HG02642 (cell line): ENCODE results near the gene GSN.

Experiments used
- ATAC-seq: cut with Tn5 transposase; IDR thresholded peaks from one replicate; pipeline ENCODE4 v1.9.1; 2021; ENCODE audit warnings: mild to moderate bottlenecking; ENCODE audit not compliant: unreplicated experiment, poor library complexity

The GSN gene

DNA sequence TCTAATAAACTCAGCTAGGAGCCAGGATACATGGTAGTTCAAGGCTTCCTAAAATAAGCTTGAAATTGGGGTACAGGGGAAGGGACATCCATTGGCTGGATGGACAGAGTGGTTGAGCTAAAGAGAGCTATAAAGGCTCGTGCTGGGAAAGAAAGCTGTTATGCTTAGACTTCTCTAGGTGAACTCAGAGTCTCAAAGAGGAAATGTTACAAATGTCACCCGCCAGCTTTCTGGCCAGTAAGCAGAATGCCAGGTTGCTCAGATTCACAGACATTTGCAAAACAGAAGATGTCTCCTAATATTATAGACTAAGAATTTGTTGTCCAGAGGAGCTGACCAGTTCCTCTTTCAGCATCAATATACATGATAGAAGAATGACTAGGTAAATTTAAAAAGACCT, 71.5 kb downstream of the GSN start:
- no peak for ATAC-seq

DNA sequence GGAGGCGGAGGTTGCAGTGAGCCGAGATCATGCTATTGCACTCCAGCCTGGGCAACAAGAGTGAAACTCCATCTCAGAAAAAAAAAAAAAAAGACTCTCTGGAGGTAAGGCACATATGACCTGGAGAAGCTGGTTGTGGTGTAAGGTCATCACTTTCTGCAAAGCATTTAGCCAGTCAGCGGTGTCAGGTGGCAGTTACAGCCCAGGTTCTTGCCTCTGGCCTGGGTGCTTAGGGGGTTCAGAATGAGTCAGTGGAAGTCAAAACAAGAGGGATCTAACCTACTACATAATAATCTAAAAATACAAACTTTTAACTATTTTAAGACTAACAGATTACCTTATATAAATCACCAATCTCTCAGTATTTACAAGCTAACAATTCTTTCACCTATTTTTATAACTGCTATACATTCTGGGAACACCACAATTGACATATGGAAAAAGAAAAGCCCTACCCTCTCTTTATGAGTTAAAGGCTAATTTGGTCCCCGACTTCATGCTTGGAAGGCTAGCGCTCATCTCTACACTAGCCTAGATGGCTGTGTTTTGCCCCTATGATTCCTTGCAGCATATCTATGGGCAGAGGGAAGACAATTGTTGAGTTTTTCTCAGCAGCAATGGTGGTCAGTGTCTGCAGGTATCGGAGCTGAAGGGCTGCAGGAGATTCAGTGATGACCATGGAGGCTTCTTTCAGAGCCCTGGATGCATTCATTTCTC, 72.9 kb downstream of the GSN start:
- ATAC-seq: no peak

DNA sequence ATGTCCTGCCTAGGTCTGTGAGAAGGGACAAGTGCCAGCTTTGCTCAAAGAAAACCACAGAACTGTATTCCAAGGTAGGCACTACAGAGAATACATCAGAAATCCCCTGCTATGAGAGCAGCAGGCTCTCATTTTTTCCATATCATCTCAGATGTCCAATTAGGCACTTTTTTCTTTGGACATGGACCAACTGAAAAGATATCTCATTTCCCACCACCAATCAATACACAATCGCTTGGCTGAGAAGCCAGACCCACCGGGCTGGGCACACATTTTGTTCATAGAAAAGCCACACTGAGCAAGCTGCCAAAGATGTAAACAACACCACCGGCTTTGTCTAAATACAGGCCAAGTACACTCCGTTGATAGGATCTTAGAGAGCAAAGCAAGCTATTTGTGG, 76.2 kb downstream of the GSN start:
- ATAC-seq: no peak

DNA sequence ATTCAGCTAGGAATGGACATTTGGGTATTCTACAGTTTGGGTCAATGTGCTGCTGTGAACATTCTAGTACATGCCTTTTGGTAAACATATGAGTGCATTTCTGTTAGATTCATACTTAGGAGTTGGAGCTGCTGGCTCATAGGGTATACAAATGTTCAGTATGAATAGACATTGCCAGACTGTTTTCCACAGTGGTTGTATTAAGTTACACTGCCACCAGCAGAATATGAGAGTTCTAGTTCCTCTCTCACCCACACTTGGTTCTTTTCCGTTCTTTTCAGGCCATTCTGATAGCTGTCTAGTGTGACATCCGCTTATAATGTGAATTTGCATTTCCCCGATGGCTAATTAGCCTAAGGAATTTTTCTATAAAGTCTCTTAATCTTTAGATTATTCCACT, 77.1 kb downstream of the GSN start:
- ATAC-seq: no peak

DNA sequence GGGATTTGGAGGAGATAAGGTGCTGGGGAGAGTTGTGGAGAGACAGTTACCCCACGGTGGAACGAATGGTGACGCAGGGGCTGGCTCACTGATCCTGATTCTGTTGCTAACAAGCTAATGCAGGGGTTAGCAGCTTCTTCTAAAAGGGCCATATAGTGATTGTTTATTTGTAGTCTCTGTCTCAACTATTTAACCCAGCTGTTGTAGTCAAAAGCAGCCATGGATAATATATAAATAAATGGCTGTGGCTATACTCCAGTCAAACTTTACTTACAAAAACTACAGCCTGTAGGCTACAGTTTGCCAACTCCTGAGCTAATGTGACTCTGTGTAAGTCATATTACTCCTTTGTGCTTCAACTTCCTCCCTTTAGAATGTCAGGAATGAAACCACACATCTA, 80.3 kb downstream of the GSN start:
- no peak for ATAC-seq

DNA sequence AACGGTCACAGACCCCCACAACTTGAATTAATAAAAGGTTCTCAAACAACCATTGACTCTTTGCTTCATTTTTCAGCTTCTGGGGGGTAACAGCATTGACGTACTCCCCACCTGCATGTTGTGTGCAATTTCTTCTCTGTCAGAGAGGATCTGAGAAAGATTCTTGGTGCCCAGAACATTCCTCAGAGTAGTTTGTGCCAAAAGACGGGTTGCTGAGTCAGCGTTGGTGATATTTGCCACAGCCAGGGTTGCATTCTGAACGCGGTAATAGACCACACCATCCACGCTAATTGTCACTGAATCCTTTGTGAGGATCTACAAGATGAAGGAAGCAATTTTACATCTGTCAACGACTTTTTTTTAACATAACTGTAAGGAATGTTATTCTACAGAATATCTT, 81.0 kb downstream of the GSN start:
- ATAC-seq: no peak

DNA sequence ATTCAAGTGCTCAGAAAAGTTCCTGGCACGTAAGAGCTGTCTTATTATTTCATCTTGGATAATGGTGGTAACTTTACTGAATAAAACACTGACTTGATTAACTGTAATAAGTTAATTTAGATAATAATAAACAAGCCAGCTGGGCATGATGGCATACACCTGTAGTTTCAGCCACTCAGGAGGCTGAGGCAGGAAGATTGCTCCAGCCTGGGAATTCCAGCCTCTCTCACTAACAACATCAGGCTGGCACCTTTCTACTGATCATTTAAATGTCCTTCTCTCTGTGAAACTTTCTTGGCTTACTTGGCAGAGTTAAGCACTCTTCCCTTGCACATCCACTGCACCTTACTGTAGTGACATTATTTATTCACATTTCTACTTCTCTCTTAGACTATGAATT, 82.1 kb downstream of the GSN start:
- ATAC-seq: no peak

DNA sequence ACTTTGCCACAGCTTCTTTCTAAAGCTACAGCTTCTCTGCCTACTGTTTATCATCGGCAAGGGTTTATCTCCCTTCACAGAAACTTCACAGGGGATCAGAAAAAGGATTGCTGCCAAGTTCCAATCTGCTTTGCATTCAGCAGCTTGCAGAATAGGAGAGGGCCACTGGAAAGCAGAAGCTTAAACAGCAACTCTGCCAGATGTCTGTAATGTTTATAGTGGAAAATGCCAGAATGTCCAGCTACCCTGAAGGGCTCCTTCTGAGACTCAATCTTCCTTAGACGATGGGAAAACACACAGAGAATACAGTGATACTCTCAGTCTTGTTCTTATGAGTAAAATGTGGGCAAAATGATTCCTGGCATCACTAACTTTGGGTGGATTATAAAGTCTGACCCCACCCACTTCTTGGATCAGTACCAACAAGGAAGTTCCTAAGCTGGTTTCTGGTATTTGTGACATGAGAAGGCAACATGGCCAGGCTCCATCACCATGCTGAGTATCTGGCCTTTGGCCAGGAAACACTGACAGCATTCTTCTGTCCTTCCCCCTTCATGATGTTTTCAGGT, 83.1 kb downstream of the GSN start:
- ATAC-seq: no peak

DNA sequence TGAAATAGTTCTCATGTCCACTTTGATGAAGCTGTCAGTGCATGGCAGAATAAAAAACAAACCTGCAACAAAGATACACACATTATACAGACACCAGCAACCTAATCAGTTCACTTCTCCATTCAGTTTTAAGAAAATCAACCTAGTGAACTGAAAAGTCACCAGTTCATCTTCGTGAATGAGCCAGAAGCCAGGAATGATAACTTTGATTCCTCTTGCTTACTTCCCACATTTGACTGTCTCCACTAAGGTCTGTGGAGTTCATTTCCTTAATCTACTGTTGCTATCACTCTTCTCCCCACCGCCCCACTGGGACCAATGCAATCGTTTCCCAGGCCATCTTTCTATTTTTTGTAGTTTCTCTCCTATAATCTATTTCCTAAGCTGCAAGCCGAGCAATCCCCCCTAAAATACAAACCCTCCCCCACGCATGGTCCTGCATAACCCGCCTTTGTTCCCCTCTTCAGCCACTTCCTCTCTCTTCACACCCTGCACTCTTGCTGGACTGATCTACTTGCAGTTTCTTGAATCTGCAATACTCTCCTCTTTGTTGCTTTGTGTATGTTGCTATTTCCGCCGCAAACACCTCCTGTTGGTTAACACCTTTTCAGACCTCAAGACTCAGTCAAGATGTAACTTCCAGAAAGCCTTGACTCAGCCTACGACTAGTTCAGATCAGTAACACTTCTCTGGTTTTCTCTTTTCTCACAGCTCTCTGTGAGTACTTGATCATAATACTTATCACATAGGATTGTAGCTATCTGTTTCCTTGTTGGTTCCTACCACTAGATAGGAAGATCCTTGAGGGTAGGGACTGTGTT, 85.5 kb downstream of the GSN start:
- ATAC-seq: peak; percentile 93

DNA sequence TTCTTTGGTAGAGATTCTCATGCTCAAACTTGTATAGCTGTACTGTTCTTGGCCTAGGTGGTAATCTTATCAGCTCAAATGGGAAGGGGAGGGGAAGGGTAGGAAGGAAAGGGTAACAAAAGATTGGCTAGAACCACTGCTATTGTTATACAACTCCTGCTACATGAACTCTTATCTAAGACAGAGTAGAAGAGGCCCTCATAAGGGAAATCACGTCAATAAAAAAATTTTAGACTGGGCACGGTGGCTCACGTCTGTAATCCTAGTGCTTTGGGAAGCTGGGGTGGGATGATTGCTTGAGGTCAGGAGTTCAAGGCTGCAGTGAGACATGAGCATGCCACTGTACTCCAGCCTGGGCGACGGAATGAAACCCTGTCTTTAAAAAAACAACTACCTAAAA, 86.2 kb downstream of the GSN start:
- no peak for ATAC-seq

DNA sequence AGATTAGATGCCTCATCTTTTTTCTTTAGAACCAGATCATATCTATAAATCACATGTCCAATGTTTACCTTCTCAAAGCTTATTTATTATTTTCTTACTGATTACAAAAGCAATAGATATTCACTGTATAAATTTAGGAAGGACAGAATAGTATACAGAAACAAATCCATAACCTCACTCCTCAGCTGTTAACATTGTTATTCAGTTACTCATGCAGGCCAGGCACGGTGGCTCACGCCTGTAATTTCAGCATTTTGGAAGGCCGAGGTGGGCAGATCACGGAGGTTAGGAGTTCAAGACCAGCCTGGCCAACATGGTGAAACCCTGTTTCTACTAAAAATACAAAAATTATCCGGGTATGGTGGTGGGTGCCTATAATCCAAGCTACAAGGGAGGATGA, 86.8 kb downstream of the GSN start:
- no peak for ATAC-seq

DNA sequence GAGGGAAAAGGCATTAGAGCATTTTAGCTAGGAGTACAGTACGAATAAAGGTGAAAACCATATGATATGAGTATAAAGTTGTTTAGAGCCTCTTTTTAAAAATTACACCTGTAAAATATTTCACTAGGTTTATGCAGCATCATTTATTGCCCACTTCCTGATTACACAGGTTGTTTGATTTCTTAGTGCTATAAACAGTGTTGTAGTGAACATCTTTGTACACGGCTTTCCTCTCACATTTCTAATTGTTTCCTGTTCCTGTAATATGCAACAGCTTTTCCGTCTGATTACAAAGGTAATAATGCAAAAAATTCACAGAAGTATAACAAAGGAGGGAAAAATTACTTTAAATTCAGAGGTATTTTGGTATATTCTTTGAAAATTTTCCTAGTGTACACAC, 89.0 kb downstream of the GSN start:
- no peak for ATAC-seq

DNA sequence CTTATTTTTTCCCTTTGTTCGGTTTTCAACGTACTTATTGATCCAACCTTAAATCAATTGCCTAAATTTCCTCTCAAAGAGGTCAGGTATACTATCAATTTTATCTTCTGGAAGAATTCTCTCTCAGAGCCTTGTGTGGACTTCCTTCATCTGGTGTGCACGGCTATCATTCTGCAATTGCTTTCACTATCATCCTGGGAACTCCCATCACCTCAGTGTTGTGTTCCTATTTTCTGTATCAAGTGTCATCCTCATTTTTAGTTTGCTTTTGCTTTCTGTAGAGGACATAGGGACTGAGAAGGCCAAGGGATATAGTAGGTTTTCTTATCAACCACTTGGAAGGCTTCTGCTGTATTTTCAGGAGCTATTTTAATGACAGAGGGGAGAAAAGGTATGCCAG, 90.8 kb downstream of the GSN start:
- no peak for ATAC-seq

DNA sequence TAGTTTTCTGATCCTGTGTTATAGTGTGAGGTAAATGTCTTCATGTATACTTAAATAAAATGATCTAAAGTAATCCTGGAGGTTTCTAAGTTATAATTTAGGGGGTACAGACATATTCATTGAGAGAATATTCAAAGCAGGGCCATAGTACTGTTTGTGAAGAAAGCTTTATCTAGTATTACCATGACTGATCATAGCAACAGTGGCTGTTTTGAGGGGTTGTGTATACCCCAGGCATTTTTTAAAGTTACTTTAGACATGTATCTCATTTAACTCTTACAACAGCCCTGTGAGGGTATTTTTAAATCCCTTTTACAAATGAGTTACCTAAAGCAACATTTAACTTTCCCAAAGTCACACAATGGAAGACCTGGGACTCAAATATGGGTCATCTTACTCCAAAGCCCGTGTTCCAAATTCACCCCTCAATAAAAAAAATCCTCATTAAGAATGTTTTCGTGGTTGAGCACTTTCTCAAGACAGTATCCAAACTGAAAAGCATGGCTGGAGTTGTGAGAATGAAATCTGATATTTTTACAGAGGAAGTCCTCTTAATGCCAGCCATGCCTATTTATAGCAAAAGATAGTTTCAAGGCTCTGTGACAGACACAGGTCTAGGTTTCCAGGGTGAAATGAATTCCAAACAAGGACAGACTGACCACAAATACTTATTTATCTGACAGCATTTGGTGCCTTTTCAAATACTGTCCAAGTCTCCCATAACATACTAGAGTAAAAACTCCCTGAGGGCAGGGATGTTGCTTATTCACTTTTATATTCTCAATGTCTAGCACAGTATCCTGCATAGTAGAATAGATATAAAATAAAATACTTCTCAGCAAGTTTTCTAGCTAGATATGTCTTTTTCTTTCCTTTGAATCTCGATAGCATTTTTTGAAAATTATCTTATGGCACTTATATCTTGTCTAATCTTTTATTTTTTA, 91.7 kb downstream of the GSN start:
- no peak for ATAC-seq

DNA sequence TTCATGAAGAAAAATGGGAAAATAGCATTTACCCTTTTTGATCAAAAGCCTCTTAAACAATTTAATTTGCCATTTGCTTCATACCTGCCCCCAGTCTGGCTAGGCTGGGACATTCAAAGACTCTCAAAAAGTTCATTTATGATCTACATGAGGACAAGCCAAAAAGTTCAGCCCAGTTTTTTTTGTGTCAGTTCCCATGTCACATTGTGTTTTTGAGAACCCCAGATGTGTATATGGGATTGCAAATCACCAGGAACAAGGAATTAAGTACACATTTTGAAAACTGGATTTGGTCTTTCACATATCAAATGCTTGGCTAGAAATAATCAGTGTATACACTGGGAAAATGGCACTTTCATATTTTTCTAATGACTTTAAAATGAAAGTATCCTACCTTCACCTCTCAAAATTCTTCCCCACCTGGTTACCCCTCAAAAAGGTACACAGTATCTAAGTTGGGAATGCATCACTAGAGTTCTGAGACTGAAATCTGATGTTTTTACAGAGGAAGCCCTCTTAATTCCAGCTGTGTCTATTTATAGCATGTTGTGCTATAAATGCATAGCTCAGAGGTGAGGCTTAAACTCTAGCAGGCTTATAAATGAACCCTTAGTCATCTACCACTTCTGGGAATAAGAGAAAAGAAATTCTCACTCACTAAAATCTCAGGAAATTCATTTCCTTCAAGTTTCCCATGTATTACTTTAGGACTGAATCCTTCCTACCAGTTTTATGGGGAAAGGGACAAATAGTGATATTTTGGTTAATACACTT, 92.8 kb downstream of the GSN start:
- ATAC-seq: no peak

DNA sequence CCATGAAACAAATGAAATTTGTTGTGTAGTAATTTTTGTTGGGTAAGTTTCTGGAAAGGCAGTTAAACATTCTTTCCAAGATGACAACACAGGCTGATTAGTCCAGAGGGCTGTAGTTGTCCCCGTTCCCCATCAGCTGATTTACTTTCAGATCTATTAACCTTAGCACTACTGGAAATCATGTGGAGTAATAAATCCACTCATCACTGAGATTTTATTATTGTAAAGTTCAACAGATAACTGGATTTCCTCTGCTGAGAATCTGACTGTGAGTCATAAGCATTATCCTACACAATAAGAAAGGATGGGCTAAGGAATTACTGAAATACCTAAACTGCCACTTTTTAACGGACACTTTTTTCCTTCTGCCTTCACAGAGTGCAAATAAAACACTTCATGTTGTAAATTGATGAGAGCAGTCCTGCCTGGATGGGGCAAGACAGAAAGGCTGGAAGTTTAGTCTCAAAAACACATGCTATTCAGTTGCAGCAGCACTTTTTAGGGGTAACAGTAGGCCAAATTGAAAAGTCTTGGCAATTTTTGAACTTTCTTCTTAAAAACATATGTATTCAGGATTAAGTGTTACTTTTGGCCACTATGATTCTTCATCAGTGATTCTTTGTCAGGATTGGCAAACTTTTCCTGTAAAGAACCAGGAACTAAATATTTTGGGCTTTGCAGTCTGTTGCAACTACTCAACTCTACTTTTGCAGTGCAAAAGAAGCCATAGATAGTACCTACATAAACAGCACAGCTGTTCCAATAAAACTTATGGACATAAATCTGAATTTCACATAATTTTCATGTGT, 95.1 kb downstream of the GSN start:
- ATAC-seq: no peak

DNA sequence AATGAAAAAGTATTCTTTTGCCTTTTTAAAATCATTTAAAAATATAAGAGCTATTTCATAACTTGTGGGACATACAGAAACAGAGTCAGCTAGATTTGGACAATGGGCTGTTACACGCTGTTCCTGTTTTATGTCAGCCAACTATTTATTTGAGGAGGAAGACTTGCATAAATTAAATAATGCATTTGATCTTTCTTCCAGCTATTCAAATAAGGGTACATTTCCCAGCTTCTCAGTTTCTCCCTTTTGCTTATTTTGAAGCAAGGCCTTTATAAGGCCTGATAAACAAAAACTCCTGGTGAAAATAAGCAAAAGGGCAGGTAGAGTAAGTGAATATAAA, 95.6 kb downstream of the GSN start:
- no peak for ATAC-seq

DNA sequence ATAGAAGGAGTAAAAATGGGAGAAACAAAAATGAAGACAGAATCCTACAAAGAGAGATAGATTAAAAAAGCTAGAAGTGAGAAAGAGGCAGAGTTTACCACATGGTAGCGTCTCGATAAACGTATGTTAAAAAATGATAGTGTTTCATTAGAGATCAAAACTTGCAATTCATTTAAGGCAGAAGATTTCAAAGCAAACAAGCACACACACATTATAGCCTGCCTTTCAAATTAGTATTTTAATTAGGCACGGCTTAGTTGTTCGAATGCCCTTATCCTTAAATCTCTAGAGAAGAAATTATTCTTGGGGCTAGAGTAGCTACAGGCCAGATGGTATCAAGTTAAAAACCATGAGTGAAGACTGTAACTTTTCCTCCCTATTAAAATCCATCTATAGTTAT, 96.1 kb downstream of the GSN start:
- ATAC-seq: no peak

DNA sequence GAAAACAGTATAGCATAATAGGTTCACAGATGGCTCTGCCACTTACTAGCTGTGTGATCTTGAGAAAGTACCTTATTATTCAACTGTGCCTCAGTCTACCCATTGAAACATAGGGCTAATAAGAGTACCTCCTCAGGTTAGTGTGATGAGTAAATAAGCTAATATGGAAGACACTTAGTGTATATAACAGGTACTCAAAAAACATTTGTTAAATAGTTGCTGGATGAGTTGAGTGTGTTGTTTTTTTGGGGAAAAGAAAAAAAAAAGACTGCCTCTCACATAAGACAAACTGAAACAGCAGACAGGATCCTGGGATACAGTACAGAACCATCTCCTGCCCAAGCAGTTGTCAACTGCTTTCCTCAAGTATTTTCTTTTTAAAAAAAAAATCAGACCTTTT, 96.9 kb downstream of the GSN start:
- no peak for ATAC-seq
